ENCODE results near the gene CDKAL1. TPM values are rescaled to one million over a fixed set of nuclear protein-coding genes. Genes with fewer than 3 reads are reported as not detected.
"Not testable (repeated sequence)": the region's sequence is repeated elsewhere in the genome, so short reads cannot be mapped to it uniquely, and the experiment has no call there.

Gene CDKAL1
- total and polyA plus RNA-seq, 3 experiments from 2014 or later: 26.7 to 30.2 (median 29.6) TPM

- Mint-ChIP-seq H3K27ac (no peak overlapping the region), H3K9me3 (no peaks in the 10 kb centered on the region), H3K27me3 (peaks cover 0 to 1% of the 10 kb centered on the region in 2 donors), H3K4me3 (no peak overlapping the region), H3K4me1 (peaks cover 14 to 18% (median 14%) of the 10 kb centered on the region in 3 donors), H3K36me3 (peaks cover 12 to 47% (median 20%) of the 10 kb centered on the region in 3 donors)
- Histone ChIP-seq H3K36me3 (ENCODE audit: insufficient read depth, low read length) (no peaks in the 10 kb centered on the region), H3K27ac (ENCODE audit: low read depth, low read length) (no peak overlapping the region), H3K9me3 (ENCODE audit: low read length) (no peaks in the 10 kb centered on the region), H3K4me3 (ENCODE audit: low read length) (no peak overlapping the region), H3K27me3 (ENCODE audit: insufficient read depth, low read length, poor library complexity, severe bottlenecking) (no peaks in the 10 kb centered on the region), H3K4me1 (ENCODE audit: insufficient read depth, low read length) (no peaks in the 10 kb centered on the region)
- CTCF ChIA-PET: no interaction called here
- POLR2A ChIA-PET: no interaction called here
- DNase-seq: no peak
Observed at GRCh38 chr6:20583444-20583800, 49.2 kb downstream of the CDKAL1 start.

DNA sequence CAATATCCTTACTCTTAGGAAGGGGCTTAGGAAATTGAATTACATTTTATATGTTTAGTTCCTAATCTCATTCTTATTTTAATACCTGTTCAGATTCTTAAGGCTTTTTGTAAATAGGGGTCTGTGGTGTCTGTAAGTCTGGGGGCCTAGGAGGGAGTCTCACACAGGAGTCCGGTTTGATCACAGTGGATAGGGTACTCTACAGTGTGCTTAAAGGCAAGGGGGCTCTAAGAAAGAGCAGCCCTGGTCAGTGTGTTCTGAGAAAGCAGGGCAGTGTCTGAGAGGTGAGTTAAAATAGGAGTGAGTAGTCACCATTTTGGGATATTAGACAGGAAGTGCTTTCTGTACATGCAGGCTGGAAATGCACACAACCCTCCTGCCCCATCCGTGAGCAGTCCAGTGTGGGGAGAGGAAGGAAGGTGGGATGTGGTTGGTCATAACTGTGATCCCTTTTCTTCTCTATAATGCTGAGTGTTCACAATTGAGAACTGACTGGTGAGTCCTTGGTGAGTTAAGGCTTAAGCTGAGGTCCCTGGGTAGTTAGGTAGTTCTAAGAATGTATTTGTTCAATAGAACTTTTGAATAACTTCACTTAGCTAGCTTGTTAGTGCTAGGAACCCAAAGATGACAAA is 50.0 kb downstream of the CDKAL1 start:
- ChIA-PET POLR2A (no interaction called here), CTCF (interaction anchor here (1.0 kb wide), 1 partner anchor 23 kb away, joined by 3 read pairs; no protein-coding TSS in a partner anchor)
- Histone ChIP-seq H3K4me1 (ENCODE audit: insufficient read depth, low read length) (no peaks in the 10 kb centered on the region), H3K36me3 (ENCODE audit: insufficient read depth, low read length) (no peaks in the 10 kb centered on the region), H3K27me3 (ENCODE audit: insufficient read depth, low read length, poor library complexity, severe bottlenecking) (no peaks in the 10 kb centered on the region), H3K9me3 (ENCODE audit: low read length) (no peaks in the 10 kb centered on the region), H3K27ac (ENCODE audit: low read depth, low read length) (no peak overlapping the region), H3K4me3 (ENCODE audit: low read length) (no peak overlapping the region)
- Mint-ChIP-seq H3K36me3 (peaks cover 8 to 42% (median 16%) of the 10 kb centered on the region in 3 donors), H3K4me3 (no peak overlapping the region), H3K4me1 (peaks cover 17 to 24% (median 20%) of the 10 kb centered on the region in 3 donors), H3K27ac (peak overlapping the region in 1 of 8 donors; percentile 49), H3K9me3 (no peaks in the 10 kb centered on the region), H3K27me3 (peaks cover 0 to 1% of the 10 kb centered on the region in 2 donors)
- DNase-seq: no peak

DNA sequence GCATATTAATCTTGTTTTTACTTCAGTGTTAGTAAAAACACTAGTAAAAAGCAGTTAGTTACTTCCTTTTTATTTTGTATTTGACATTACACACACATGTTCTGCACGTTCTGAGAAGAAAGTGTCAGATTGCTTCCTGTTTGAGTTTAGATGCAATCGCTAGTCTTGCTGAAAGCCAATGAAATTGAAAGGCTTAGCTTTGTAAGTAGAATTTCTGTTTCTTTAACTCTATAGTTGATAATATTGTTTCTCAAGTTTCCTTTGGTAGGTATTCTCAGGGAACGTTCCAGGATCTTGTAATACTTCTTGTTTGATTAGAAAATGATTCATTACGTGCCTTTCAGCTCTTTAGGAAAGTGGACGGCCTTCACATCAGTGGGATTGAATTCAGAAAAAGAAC is 55.0 kb downstream of the CDKAL1 start:
- H3K4me1 ChIP-seq (ENCODE audit: insufficient read depth, low read length): no peaks in the 10 kb centered on the region
- H3K36me3 ChIP-seq (ENCODE audit: insufficient read depth, low read length): no peaks in the 10 kb centered on the region
- peaks cover 0 to 2% (median 0%) of the 10 kb centered on the region in 5 donors for H3K9me3 Mint-ChIP-seq
- CTCF ChIA-PET: no interaction called here
- no peaks in the 10 kb centered on the region for H3K9me3 ChIP-seq (ENCODE audit: low read length)
- H3K36me3 Mint-ChIP-seq: peaks cover 26 to 59% (median 41%) of the 10 kb centered on the region in 3 donors
- no peak overlapping the region for H3K4me3 ChIP-seq (ENCODE audit: low read length)
- POLR2A ChIA-PET: no interaction called here
- H3K27me3 ChIP-seq (ENCODE audit: insufficient read depth, low read length, poor library complexity, severe bottlenecking): no peaks in the 10 kb centered on the region
- peak overlapping the region in 1 of 8 donors; percentile 73 for H3K27ac Mint-ChIP-seq
- no peak for DNase-seq
- no peak overlapping the region for H3K4me3 Mint-ChIP-seq
- no peaks in the 10 kb centered on the region for H3K27me3 Mint-ChIP-seq
- no peak overlapping the region for H3K27ac ChIP-seq (ENCODE audit: low read depth, low read length)
- H3K4me1 Mint-ChIP-seq: peaks cover 23 to 33% (median 29%) of the 10 kb centered on the region in 3 donors

DNA sequence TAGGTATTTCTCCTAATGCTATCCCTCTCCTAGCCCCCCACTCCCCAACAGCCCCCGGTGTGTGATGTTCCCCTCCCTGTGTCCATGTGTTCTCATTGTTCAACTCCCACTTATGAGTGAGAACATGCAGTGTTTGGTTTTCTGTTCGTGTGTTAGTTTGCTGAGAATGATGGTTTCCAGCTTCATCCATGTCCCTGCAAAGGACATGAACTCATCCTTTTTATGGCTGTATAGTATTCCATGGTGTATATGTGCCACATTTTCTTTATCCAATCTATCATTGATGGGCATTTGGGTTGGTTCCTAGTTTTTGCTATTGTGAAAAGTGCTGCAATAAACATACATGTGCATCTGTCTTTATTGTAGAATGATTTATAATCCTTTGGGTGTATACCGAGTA is 56.2 kb downstream of the CDKAL1 start:
- POLR2A ChIA-PET; CTCF ChIA-PET; H3K27ac ChIP-seq (ENCODE audit: low read depth, low read length); H3K4me3 Mint-ChIP-seq; H3K27ac Mint-ChIP-seq; H3K9me3 ChIP-seq (ENCODE audit: low read length); DNase-seq; H3K4me1 ChIP-seq (ENCODE audit: insufficient read depth, low read length); H3K36me3 ChIP-seq (ENCODE audit: insufficient read depth, low read length); H3K27me3 ChIP-seq (ENCODE audit: insufficient read depth, low read length, poor library complexity, severe bottlenecking); H3K4me3 ChIP-seq (ENCODE audit: low read length); H3K27me3 Mint-ChIP-seq; H3K9me3 Mint-ChIP-seq: not testable (repeated sequence)
- Mint-ChIP-seq H3K4me1 (peaks cover 24 to 36% (median 29%) of the 10 kb centered on the region in 3 donors), H3K36me3 (peaks cover 24 to 61% (median 50%) of the 10 kb centered on the region in 3 donors)

DNA sequence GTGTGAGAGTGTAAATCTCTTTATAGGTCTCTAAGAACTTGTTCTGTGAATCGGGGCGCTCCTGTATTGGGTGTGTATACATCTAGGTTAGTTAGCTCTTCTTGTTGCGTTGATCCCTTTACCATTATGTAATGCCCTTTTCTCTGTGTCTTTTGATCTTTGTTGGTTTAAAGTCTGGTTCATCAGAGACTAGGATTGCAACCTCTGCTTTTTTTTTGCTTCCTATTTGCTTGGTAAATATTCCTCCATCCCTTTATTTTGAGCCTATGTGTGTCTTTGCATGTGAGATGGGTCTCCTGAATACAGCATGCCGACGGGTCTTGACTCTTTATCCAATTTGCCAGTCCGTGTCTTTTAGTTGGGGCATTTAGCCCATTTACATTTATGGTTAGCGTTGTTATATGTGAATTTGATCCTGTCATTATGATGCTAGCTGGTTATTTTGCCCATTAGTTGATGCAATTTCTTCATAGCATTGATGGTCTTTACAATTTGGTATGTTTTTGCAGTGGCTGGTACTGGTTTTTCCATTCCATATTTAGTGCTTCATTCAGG is 60.1 kb downstream of the CDKAL1 start:
- H3K4me3 ChIP-seq (ENCODE audit: low read length); H3K4me3 Mint-ChIP-seq; H3K4me1 ChIP-seq (ENCODE audit: insufficient read depth, low read length); H3K9me3 ChIP-seq (ENCODE audit: low read length); H3K27me3 ChIP-seq (ENCODE audit: insufficient read depth, low read length, poor library complexity, severe bottlenecking); H3K27ac Mint-ChIP-seq; POLR2A ChIA-PET; H3K27ac ChIP-seq (ENCODE audit: low read depth, low read length); DNase-seq; H3K9me3 Mint-ChIP-seq; H3K36me3 ChIP-seq (ENCODE audit: insufficient read depth, low read length); CTCF ChIA-PET; H3K27me3 Mint-ChIP-seq: not testable (repeated sequence)
- peaks cover 24 to 69% (median 54%) of the 10 kb centered on the region in 3 donors for H3K36me3 Mint-ChIP-seq
- peaks cover 14 to 23% (median 17%) of the 10 kb centered on the region in 3 donors for H3K4me1 Mint-ChIP-seq

DNA sequence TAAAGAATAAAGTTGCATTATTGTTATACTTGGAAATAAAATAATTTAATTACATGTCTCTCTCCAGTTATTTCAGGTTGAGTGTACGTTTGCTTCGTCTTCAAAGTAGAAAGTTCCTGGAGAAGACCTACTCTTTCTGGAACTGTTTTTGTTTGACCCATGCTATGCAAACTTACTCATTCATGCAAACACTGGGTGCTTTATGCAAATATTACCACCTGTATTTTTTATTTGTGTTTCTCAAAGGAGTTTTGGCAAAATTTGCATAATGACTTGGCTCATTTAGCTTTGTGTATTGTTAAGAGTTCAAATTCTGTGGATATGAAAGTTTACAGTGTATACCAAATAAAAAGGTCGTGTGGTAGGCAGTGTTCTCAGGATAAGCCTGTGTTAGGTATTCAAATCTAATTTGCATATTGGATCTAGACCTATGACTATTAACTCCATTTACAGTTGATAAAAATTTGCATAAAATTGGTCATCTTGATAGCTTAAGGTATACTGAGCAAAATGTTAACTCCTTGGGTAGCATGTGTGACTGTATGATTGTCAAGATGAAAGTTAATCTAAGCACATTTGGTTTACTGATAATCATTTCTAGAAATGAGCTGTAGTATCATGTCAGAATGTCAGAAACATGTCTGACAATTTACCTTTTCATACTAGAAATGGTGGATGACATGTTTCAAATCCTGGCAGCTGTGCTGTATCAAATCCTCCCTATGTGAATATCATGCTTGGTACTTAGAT is 65.2 kb downstream of the CDKAL1 start:
- Mint-ChIP-seq H3K36me3 (peaks cover 20 to 48% (median 26%) of the 10 kb centered on the region in 3 donors), H3K27ac (no peak overlapping the region), H3K27me3 (no peaks in the 10 kb centered on the region), H3K4me3 (no peak overlapping the region), H3K4me1 (peaks cover 3 to 8% (median 4%) of the 10 kb centered on the region in 3 donors), H3K9me3 (peaks cover 0 to 4% (median 0%) of the 10 kb centered on the region in 5 donors)
- no peak overlapping the region for H3K4me3 ChIP-seq (ENCODE audit: low read length)
- ChIA-PET POLR2A (no interaction called here), CTCF (no interaction called here)
- no peaks in the 10 kb centered on the region for H3K4me1 ChIP-seq (ENCODE audit: insufficient read depth, low read length)
- peaks cover 3% of the 10 kb centered on the region for H3K36me3 ChIP-seq (ENCODE audit: insufficient read depth, low read length)
- H3K27ac ChIP-seq (ENCODE audit: low read depth, low read length): no peak overlapping the region
- no peaks in the 10 kb centered on the region for H3K9me3 ChIP-seq (ENCODE audit: low read length)
- DNase-seq: no peak
- H3K27me3 ChIP-seq (ENCODE audit: insufficient read depth, low read length, poor library complexity, severe bottlenecking): no peaks in the 10 kb centered on the region

DNA sequence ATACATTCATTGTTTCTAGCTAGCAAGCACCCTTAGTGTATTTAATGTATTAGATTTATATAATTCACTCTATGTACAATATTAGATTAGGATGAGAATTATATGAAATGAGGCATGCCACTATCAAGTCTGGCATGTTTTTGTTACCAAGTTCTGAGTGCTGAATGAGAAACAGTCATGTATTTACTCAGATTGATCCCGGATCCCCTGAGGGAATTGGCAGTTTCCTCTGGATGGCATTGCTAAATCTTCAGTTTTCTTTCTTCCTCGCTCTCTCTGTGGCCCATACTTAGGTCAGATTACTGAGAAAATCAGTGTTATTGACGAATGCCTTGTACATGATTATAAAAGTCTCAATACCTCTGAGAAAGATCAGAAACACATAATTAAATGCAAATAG is 66.6 kb downstream of the CDKAL1 start:
- Histone ChIP-seq H3K27me3 (ENCODE audit: insufficient read depth, low read length, poor library complexity, severe bottlenecking) (no peaks in the 10 kb centered on the region), H3K4me3 (ENCODE audit: low read length) (no peak overlapping the region), H3K9me3 (ENCODE audit: low read length) (no peaks in the 10 kb centered on the region), H3K27ac (ENCODE audit: low read depth, low read length) (no peak overlapping the region), H3K36me3 (ENCODE audit: insufficient read depth, low read length) (peaks cover 3% of the 10 kb centered on the region), H3K4me1 (ENCODE audit: insufficient read depth, low read length) (no peaks in the 10 kb centered on the region)
- Mint-ChIP-seq H3K27ac (no peak overlapping the region), H3K9me3 (no peaks in the 10 kb centered on the region), H3K4me1 (peaks cover 4 to 10% (median 7%) of the 10 kb centered on the region in 3 donors), H3K4me3 (no peak overlapping the region), H3K36me3 (peaks cover 13 to 41% (median 14%) of the 10 kb centered on the region in 3 donors), H3K27me3 (no peaks in the 10 kb centered on the region)
- ChIA-PET CTCF (interaction anchor here (1.1 kb wide), 1 partner anchor 37 kb away, joined by 3 read pairs; no protein-coding TSS in a partner anchor), POLR2A (no interaction called here)
- DNase-seq: no peak

- Histone ChIP-seq H3K4me1 (ENCODE audit: insufficient read depth, low read length) (no peaks in the 10 kb centered on the region), H3K4me3 (ENCODE audit: low read length) (no peak overlapping the region), H3K27me3 (ENCODE audit: insufficient read depth, low read length, poor library complexity, severe bottlenecking) (no peaks in the 10 kb centered on the region), H3K27ac (ENCODE audit: low read depth, low read length) (no peak overlapping the region), H3K9me3 (ENCODE audit: low read length) (no peaks in the 10 kb centered on the region), H3K36me3 (ENCODE audit: insufficient read depth, low read length) (no peaks in the 10 kb centered on the region)
- Mint-ChIP-seq H3K4me1 (peaks cover 8 to 12% (median 10%) of the 10 kb centered on the region in 3 donors), H3K36me3 (peaks cover 9 to 23% (median 17%) of the 10 kb centered on the region in 3 donors), H3K27me3 (peaks cover 0 to 1% of the 10 kb centered on the region in 2 donors), H3K9me3 (no peaks in the 10 kb centered on the region), H3K4me3 (no peak overlapping the region), H3K27ac (peak overlapping the region in 2 of 8 donors; percentile 10 to 42)
- no peak for DNase-seq
- CTCF ChIA-PET: interaction anchor here (0.6 kb wide), 1 partner anchor 30 kb away, joined by 3 read pairs; no protein-coding TSS in a partner anchor
- POLR2A ChIA-PET: no interaction called here
Observed at GRCh38 chr6:20604159-20604558, 69.9 kb downstream of the CDKAL1 start.

All from CD8-positive, alpha-beta memory T cell (primary cell).